HTR-8/SVneo (cell line): Measurements from ENCODE around the gene ITGB5.
"Not testable (repeated sequence)": the region's sequence is repeated elsewhere in the genome, so short reads cannot be mapped to it uniquely, and the experiment has no call there.

Experiments
- DNase-seq: peaks from one replicate; pipeline ENCODE4 v3.0.0; 2011; ENCODE audit warnings: low spot score, mixed read lengths; ENCODE audit not compliant: insufficient read length
- FAIRE-seq: peaks from 2 replicates; lab custom pipeline; 2011; peaks lifted over from hg19 to GRCh38; lab: Jason Lieb, UNC

ITGB5 gene

GRCh38 chr3:124796477-124796876, 90.7 kb downstream of the ITGB5 start:
- DNase-seq = no peak
- FAIRE-seq = peak; percentile 4

GRCh38 chr3:124793054-124793739, 94.0 kb downstream of the ITGB5 start:
- FAIRE-seq (no peak), DNase-seq (no peak)

- FAIRE-seq = no peak
- DNase-seq = no peak
These were observed 94.7 kb downstream of the ITGB5 start for GRCh38 chr3:124792341-124793040.

GRCh38 chr3:124791639-124792151, 95.5 kb downstream of the ITGB5 start:
- FAIRE-seq = no peak
- no peak for DNase-seq

- FAIRE-seq = no peak
- no peak for DNase-seq
These were observed 96.0 kb downstream of the ITGB5 start for GRCh38 chr3:124791142-124791541.

GRCh38 chr3:124789103-124789502, 98.1 kb downstream of the ITGB5 start:
- not testable (repeated sequence) for FAIRE-seq, DNase-seq

GRCh38 chr3:124788254-124788745, 98.9 kb downstream of the ITGB5 start:
- DNase-seq = no peak
- no peak for FAIRE-seq

GRCh38 chr3:124787476-124788195, 99.5 kb downstream of the ITGB5 start:
- FAIRE-seq = no peak
- no peak for DNase-seq

- FAIRE-seq (no peak), DNase-seq (peak; percentile 35)
These were observed 100.5 kb downstream of the ITGB5 start for GRCh38 chr3:124786511-124787241.

- DNase-seq (no peak), FAIRE-seq (no peak)
These were observed 101.2 kb downstream of the ITGB5 start for GRCh38 chr3:124785973-124786372.

- FAIRE-seq = no peak
These were observed 102.3 kb downstream of the ITGB5 start for GRCh38 chr3:124784686-124785382.

GRCh38 chr3:124783696-124784095, 103.5 kb downstream of the ITGB5 start:
- DNase-seq = no peak

More at GRCh38 chr3:124784686-124785382, 102.3 kb downstream of the ITGB5 start:
- DNase-seq = no peak

GRCh38 chr3:124782377-124782712, 104.8 kb downstream of the ITGB5 start:
- not testable (repeated sequence) for DNase-seq, FAIRE-seq

More at GRCh38 chr3:124783696-124784095, 103.5 kb downstream of the ITGB5 start:
- no peak for FAIRE-seq

GRCh38 chr3:124781476-124782376, 105.4 kb downstream of the ITGB5 start:
- FAIRE-seq = no peak
- no peak for DNase-seq

GRCh38 chr3:124780761-124781475, 106.2 kb downstream of the ITGB5 start:
- FAIRE-seq (peak; percentile 57), DNase-seq (no peak)

- DNase-seq (peak; percentile 36), FAIRE-seq (peak; percentile 4)
These were observed 106.8 kb downstream of the ITGB5 start for GRCh38 chr3:124780356-124780755.

- FAIRE-seq = no peak
- DNase-seq = no peak
These were observed 107.4 kb downstream of the ITGB5 start for GRCh38 chr3:124779751-124780191.

- FAIRE-seq (no peak), DNase-seq (no peak)
These were observed 108.0 kb downstream of the ITGB5 start for GRCh38 chr3:124779116-124779515.
